Uterus (tissue), 4 donors: ENCODE results near the gene ATXN10. TPM values are rescaled to one million over a fixed set of nuclear protein-coding genes. Genes with fewer than 3 reads are reported as not detected.

Source experiments
- DNase-seq, 2 donors: peaks; one replicate each; pipeline ENCODE4 v3.0.0-alpha.2; 2019 to 2020
- H3K27ac ChIP-seq, 2 donors: fragments of 200-600 bp; sonication (generic); 1 replicate in 1 of 2; 2 replicates in 1 of 2; pipeline ENCODE4 v1.5.1; 2016 to 2018
- H3K27me3 ChIP-seq, 2 donors: fragments of 200-600 bp; sonication (generic); one replicate each; pipeline ENCODE4 v1.5.1; 2018 to 2019; ENCODE audit warnings: control low read depth in 1 of 2
- H3K36me3 ChIP-seq, 2 donors: fragments of 200-600 bp; sonication (generic); one replicate each; pipeline ENCODE4 v1.5.1; 2019; ENCODE audit warnings: control low read depth in 1 of 2
- H3K4me1 ChIP-seq, 2 donors: fragments of 200-600 bp; sonication (generic); one replicate each; pipeline ENCODE4 v1.5.1; 2018 to 2019; ENCODE audit warnings: control low read depth in 1 of 2
- H3K4me3 ChIP-seq, 2 donors: fragments of 200-600 bp; sonication (generic); 1 replicate in 1 of 2; 2 replicates in 1 of 2; pipeline ENCODE4 v1.5.1; 2018 to 2019; ENCODE audit warnings: mild to moderate bottlenecking in 1 of 2
- H3K9me3 ChIP-seq, 2 donors: fragments of 200-600 bp; sonication (generic); one replicate each; pipeline ENCODE4 v1.5.1; 2019; ENCODE audit warnings: control low read depth in 1 of 2
- CTCF ChIP-seq, 4 experiments: fragments of 200-600 bp in 2 of 4; fragments of 450-650 bp in 2 of 4; sonication (generic) in 2 of 4; IDR thresholded peaks; one replicate each; pipeline ENCODE4 v1.5.1; 2016 to 2019; ENCODE audit warnings: antibody characterized with exemption in 4 of 4, mild to moderate bottlenecking in 2 of 4, moderate library complexity in 1 of 4
- POLR2A ChIP-seq, 2 donors: fragments of 450-650 bp; IDR thresholded peaks; one replicate each; pipeline ENCODE4 v1.6.1; 2016; ENCODE audit warnings: antibody characterized with exemption in 2 of 2, mild to moderate bottlenecking in 1 of 2, moderate library complexity in 1 of 2
- intact Hi-C: fragments of 100-400 bp; cut with DNase I; formaldehyde crosslinking; loops from one replicate; pipeline ENCODE4 v1.15.1; 2023; ENCODE audit warnings: low total_unique reads
- total RNA-seq, 4 donors: library from RNA; depleted of rRNA in 3 of 4; stranded (reverse); fragments of >200 nt in 3 of 4; gene quantifications; one replicate each; pipeline versions ENCODE4 v1.1.0 to v1.2.4, GENCODE V29; 2014 to 2023
- donor health status: DM: yes; HTN: yes; CAD: no.

Gene ATXN10
- total RNA-seq, 4 donors from 2014 or later, result 251 to 258 (median 253) TPM

GRCh38 chr22:45777852-45778375, 106.3 kb downstream of the ATXN10 start:
- no peak for TF ChIP-seq POLR2A (IDR thresholded peaks at IDR 0.05)
- no peak for TF ChIP-seq CTCF (IDR thresholded peaks at IDR 0.05)
- DNase-seq, result no peak
- H3K27me3 ChIP-seq, result no peaks in the 10 kb centered on the region
- H3K36me3 ChIP-seq, result no peaks in the 10 kb centered on the region
- no peak overlapping the region for H3K4me3 ChIP-seq
- H3K4me1 ChIP-seq, result no peaks in the 10 kb centered on the region
- H3K27ac ChIP-seq, result no peak overlapping the region
- no peaks in the 10 kb centered on the region for H3K9me3 ChIP-seq
- intact Hi-C loops, result no loop called here

GRCh38 chr22:45781459-45781858, 109.8 kb downstream of the ATXN10 start:
- intact Hi-C loops, result no loop called here
- no peak for TF ChIP-seq POLR2A (IDR thresholded peaks at IDR 0.05)
- no peak for TF ChIP-seq CTCF (IDR thresholded peaks at IDR 0.05)
- Histone ChIP-seq H3K27me3 (no peaks in the 10 kb centered on the region), H3K27ac (no peak overlapping the region), H3K36me3 (no peaks in the 10 kb centered on the region), H3K4me3 (no peak overlapping the region), H3K9me3 (no peaks in the 10 kb centered on the region), H3K4me1 (no peaks in the 10 kb centered on the region)
- DNase-seq, result no peak

GRCh38 chr22:45781966-45782365, 110.3 kb downstream of the ATXN10 start:
- H3K4me3 ChIP-seq, result no peak overlapping the region
- H3K4me1 ChIP-seq, result no peaks in the 10 kb centered on the region
- no peak overlapping the region for H3K27ac ChIP-seq
- TF ChIP-seq POLR2A (IDR thresholded peaks at IDR 0.05) (no peak), CTCF (IDR thresholded peaks at IDR 0.05) (no peak)
- no peaks in the 10 kb centered on the region for H3K36me3 ChIP-seq
- no peak for DNase-seq
- no peaks in the 10 kb centered on the region for H3K9me3 ChIP-seq
- no peaks in the 10 kb centered on the region for H3K27me3 ChIP-seq
- intact Hi-C loops, result no loop called here

- H3K9me3 ChIP-seq, result no peaks in the 10 kb centered on the region
- no peak for TF ChIP-seq POLR2A (IDR thresholded peaks at IDR 0.05)
- no peak for TF ChIP-seq CTCF (IDR thresholded peaks at IDR 0.05)
- H3K27me3 ChIP-seq, result no peaks in the 10 kb centered on the region
- H3K4me1 ChIP-seq, result no peaks in the 10 kb centered on the region
- no peak overlapping the region for H3K4me3 ChIP-seq
- no peak overlapping the region for H3K27ac ChIP-seq
- intact Hi-C loops, result no loop called here
- no peak for DNase-seq
- no peaks in the 10 kb centered on the region for H3K36me3 ChIP-seq
Observed at GRCh38 chr22:45783021-45783420, 111.4 kb downstream of the ATXN10 start.

- Histone ChIP-seq H3K4me3 (no peak overlapping the region), H3K27ac (no peak overlapping the region), H3K4me1 (no peaks in the 10 kb centered on the region), H3K36me3 (no peaks in the 10 kb centered on the region), H3K27me3 (no peaks in the 10 kb centered on the region), H3K9me3 (no peaks in the 10 kb centered on the region)
- intact Hi-C loops, result no loop called here
- DNase-seq, result no peak
- TF ChIP-seq CTCF (IDR thresholded peaks at IDR 0.05) (no peak), POLR2A (IDR thresholded peaks at IDR 0.05) (no peak)
Observed at GRCh38 chr22:45783690-45784089, 112.1 kb downstream of the ATXN10 start.
